HEK293 (cell line): Measurements from ENCODE around the gene C1QL4.

Source experiments
- CTCF ChIA-PET: fragments of 350-600 bp; formaldehyde crosslinking; extraction: SDS; loops from one replicate; lab custom pipeline; 2021; ENCODE audit warnings: antibody characterized with exemption; lab: Yijun Ruan, JAX
- POLR2A ChIA-PET: fragments of 300-600 bp; formaldehyde crosslinking; extraction: SDS; loops from one replicate; lab custom pipeline; 2020; ENCODE audit warnings: antibody characterized with exemption, inconsistent platforms; lab: Yijun Ruan, JAX
- H3K27ac ChIP-seq: fragments of 200-500 bp; sonication (Bioruptor generic); 2 replicates; pipeline ENCODE4 v1.5.1; 2014; ENCODE audit warnings: low read depth, low read length, control low read depth, inconsistent platforms; ENCODE audit errors: extremely low read depth
- H3K36me3 ChIP-seq, 2 experiments: fragments of 200-500 bp in 1 of 2; sonication (Bioruptor generic) in 1 of 2; 1 replicate in 1 of 2; 2 replicates in 1 of 2; pipeline ENCODE4 v1.5.1; 2014 to 2017; ENCODE audit warnings: inconsistent platforms in 2 of 2, low read length in 2 of 2; ENCODE audit not compliant: control insufficient read depth in 2 of 2, insufficient read depth in 1 of 2
- H3K4me1 ChIP-seq: fragments of 200-500 bp; sonication (Bioruptor generic); 2 replicates; pipeline ENCODE4 v1.5.1; 2014; ENCODE audit warnings: mild to moderate bottlenecking, low read length, inconsistent platforms; ENCODE audit not compliant: control insufficient read depth, insufficient read depth
- H3K4me3 ChIP-seq: 2 replicates; pipeline ENCODE4 v1.5.1; 2011; ENCODE audit warnings: low read depth, mild to moderate bottlenecking, control low read depth, low read length, moderate library complexity
- H3K9me3 ChIP-seq: fragments of 200-500 bp; sonication (Bioruptor generic); 2 replicates; pipeline ENCODE4 v1.5.1; 2014; ENCODE audit warnings: low read depth, low read length, inconsistent platforms; ENCODE audit not compliant: control insufficient read depth, insufficient read depth
- BCL11A ChIP-seq: fragments of 450-650 bp; formaldehyde crosslinking; IDR thresholded peaks from 2 replicates; pipeline ENCODE4 v1.5.1; 2016; ENCODE audit warnings: low read depth, missing biosample characterization, missing genetic modification characterization
- GLIS1 ChIP-seq: fragments of 450-650 bp; formaldehyde crosslinking; IDR thresholded peaks from 2 replicates; pipeline ENCODE4 v1.5.1; 2016; ENCODE audit warnings: missing biosample characterization, missing genetic modification characterization
- PRDM1 ChIP-seq: fragments of 450-650 bp; formaldehyde crosslinking; IDR thresholded peaks from 2 replicates; pipeline ENCODE4; 2016; ENCODE audit warnings: missing biosample characterization, missing genetic modification characterization
- ZIC2 ChIP-seq: fragments of 450-650 bp; formaldehyde crosslinking; IDR thresholded peaks from 2 replicates; pipeline ENCODE4 v1.5.1; 2016; ENCODE audit warnings: missing biosample characterization, missing genetic modification characterization
- ZNF157 ChIP-seq: fragments of 450-650 bp; formaldehyde crosslinking; IDR thresholded peaks from 2 replicates; pipeline ENCODE4 v1.5.1; 2016; ENCODE audit warnings: missing biosample characterization, missing genetic modification characterization
- ZNF184 ChIP-seq: fragments of 450-650 bp; IDR thresholded peaks from 2 replicates; pipeline ENCODE4 v1.5.1; 2018; ENCODE audit warnings: missing biosample characterization, mild to moderate bottlenecking, missing genetic modification characterization
- ZNF202 ChIP-seq: fragments of 450-650 bp; formaldehyde crosslinking; IDR thresholded peaks from 2 replicates; pipeline ENCODE4 v1.5.1; 2016; ENCODE audit warnings: missing biosample characterization, missing genetic modification characterization, borderline replicate concordance
- ZNF366 ChIP-seq: fragments of 450-650 bp; formaldehyde crosslinking; conservative IDR thresholded peaks from 2 replicates; pipeline ENCODE4 v1.5.1; 2016; ENCODE audit warnings: missing biosample characterization, missing genetic modification characterization
- ZNF391 ChIP-seq: fragments of 450-650 bp; formaldehyde crosslinking; IDR thresholded peaks from 2 replicates; pipeline ENCODE4 v1.5.1; 2016; ENCODE audit warnings: low read depth, missing biosample characterization, missing genetic modification characterization, borderline replicate concordance
- ZNF48 ChIP-seq: fragments of 450-650 bp; formaldehyde crosslinking; IDR thresholded peaks from 2 replicates; pipeline ENCODE4 v1.5.1; 2016; ENCODE audit warnings: missing biosample characterization, missing genetic modification characterization
- TF ChIP-seq, protein P1 (sequence below): fragments of 450-650 bp; formaldehyde crosslinking; IDR thresholded peaks from 2 replicates; pipeline ENCODE4 v1.5.1; 2016; ENCODE audit warnings: missing biosample characterization, missing genetic modification characterization
- TF ChIP-seq, protein P2 (sequence below): fragments of 450-650 bp; formaldehyde crosslinking; IDR thresholded peaks from 2 replicates; pipeline ENCODE4 v1.5.1; 2016; ENCODE audit warnings: missing biosample characterization, missing genetic modification characterization
- TF ChIP-seq, protein P3 (sequence below): fragments of 450-650 bp; formaldehyde crosslinking; IDR thresholded peaks from 2 replicates; pipeline ENCODE4 v1.5.1; 2016; ENCODE audit warnings: missing biosample characterization, missing genetic modification characterization
- TF ChIP-seq, protein P4 (sequence below): fragments of 450-650 bp; formaldehyde crosslinking; IDR thresholded peaks from 2 replicates; pipeline ENCODE4 v1.5.1; 2016; ENCODE audit warnings: missing biosample characterization, missing genetic modification characterization
- TF ChIP-seq, protein P5 (sequence below): fragments of 450-650 bp; formaldehyde crosslinking; IDR thresholded peaks from 2 replicates; pipeline ENCODE4 v1.5.1; 2016; ENCODE audit warnings: missing biosample characterization, missing genetic modification characterization

The C1QL4 gene

DNA sequence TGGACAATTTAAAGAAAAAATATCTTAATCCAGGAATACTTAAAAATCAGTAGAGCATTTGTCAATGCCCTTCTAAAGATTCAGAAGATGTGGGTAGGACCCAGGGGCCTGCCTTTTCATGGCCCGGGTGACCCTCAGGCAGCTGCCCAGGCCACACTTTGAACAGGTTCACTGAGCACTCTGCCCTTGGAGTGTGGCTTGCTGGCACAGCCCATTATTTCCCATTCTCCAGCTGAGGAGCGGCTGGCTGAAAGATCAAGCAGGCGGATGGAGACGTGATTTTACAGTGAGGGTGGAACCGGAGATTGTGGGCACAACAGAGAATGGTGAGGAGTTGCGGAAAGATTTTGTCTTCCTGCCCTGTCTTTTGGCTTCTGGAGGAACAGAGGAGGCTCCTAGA lies 49.1 kb downstream of the C1QL4 start:
- CTCF ChIA-PET: interaction anchor here (0.5 to 10.2 kb wide), 24 partner anchors 7 to 376 kb away, joined by 3 to 208 read pairs (median 12); partner anchors contain the start of genes C1QL4, DNAJC22, PRPH and TROAP
- Histone ChIP-seq H3K9me3 (no peaks in the 10 kb centered on the region), H3K4me1 (no peaks in the 10 kb centered on the region), H3K4me3 (no peak overlapping the region), H3K27ac (no peak overlapping the region), H3K36me3 (peaks cover 0 to 3% of the 10 kb centered on the region in 2 experiments; a peak in 1 of 3 replicates)
- POLR2A ChIA-PET: interaction anchor here (1.2 to 1.9 kb wide), 4 partner anchors 9 to 71 kb away, joined by 4 to 18 read pairs (median 10); partner anchors contain the start of gene TROAP
- no peak for TF ChIP-seq ZIC2 (tag by site-specific recombination)
- TF ChIP-seq ZNF48 (tag by site-specific recombination): no peak
- no peak for TF ChIP-seq ZNF202 (tag by site-specific recombination)
- TF ChIP-seq, protein P1, sequence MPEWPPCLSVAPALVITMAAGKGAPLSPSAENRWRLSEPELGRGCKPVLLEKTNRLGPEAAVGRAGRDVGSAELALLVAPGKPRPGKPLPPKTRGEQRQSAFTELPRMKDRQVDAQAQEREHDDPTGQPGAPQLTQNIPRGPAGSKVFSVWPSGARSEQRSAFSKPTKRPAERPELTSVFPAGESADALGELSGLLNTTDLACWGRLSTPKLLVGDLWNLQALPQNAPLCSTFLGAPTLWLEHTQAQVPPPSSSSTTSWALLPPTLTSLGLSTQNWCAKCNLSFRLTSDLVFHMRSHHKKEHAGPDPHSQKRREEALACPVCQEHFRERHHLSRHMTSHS: no peak
- TF ChIP-seq, protein P2, sequence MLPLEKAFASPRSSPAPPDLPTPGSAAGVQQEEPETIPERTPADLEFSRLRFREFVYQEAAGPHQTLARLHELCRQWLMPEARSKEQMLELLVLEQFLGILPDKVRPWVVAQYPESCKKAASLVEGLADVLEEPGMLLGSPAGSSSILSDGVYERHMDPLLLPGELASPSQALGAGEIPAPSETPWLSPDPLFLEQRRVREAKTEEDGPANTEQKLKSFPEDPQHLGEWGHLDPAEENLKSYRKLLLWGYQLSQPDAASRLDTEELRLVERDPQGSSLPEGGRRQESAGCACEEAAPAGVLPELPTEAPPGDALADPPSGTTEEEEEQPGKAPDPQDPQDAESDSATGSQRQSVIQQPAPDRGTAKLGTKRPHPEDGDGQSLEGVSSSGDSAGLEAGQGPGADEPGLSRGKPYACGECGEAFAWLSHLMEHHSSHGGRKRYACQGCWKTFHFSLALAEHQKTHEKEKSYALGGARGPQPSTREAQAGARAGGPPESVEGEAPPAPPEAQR (tag by site-specific recombination): no peak
- TF ChIP-seq BCL11A (tag by site-specific recombination): no peak
- no peak for TF ChIP-seq ZNF184 (tag by site-specific recombination)
- TF ChIP-seq ZNF366 (tag by site-specific recombination): no peak

DNA sequence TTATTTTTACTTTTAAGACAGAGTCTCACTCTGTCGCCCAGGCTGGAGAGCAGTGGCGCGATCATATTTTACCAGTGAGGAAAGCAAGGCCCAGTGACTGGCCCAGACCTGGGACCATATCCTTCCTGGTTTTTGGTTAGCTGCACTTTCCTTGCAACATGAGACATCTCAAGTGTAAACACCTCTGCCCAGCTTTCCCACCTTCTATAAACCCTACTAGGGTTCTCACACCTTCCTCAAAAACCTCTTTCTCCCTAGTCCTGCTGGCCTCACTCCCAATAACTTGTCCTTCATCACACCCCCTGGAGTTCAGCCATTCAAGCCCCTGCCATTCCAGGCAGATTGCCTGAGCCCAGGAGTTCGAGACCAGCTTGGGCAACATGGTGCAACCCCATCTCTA lies 52.3 kb downstream of the C1QL4 start:
- CTCF ChIA-PET: interaction anchor here (0.6 to 8.9 kb wide), 13 partner anchors 9 to 477 kb away, joined by 3 to 208 read pairs (median 4); partner anchors contain the start of genes DNAJC22 and PRPH
- H3K9me3 ChIP-seq: no peaks in the 10 kb centered on the region

More for the DNA sequence above, 52.3 kb downstream of the C1QL4 start:
- peaks cover under 1% of the 10 kb centered on the region; the same call in 1 of the 2 replicates for H3K4me1 ChIP-seq
- H3K4me3 ChIP-seq: no peak overlapping the region
- TF ChIP-seq, protein P3, sequence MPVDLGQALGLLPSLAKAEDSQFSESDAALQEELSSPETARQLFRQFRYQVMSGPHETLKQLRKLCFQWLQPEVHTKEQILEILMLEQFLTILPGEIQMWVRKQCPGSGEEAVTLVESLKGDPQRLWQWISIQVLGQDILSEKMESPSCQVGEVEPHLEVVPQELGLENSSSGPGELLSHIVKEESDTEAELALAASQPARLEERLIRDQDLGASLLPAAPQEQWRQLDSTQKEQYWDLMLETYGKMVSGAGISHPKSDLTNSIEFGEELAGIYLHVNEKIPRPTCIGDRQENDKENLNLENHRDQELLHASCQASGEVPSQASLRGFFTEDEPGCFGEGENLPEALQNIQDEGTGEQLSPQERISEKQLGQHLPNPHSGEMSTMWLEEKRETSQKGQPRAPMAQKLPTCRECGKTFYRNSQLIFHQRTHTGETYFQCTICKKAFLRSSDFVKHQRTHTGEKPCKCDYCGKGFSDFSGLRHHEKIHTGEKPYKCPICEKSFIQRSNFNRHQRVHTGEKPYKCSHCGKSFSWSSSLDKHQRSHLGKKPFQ: peak; percentile 94
- TF ChIP-seq, protein P4, sequence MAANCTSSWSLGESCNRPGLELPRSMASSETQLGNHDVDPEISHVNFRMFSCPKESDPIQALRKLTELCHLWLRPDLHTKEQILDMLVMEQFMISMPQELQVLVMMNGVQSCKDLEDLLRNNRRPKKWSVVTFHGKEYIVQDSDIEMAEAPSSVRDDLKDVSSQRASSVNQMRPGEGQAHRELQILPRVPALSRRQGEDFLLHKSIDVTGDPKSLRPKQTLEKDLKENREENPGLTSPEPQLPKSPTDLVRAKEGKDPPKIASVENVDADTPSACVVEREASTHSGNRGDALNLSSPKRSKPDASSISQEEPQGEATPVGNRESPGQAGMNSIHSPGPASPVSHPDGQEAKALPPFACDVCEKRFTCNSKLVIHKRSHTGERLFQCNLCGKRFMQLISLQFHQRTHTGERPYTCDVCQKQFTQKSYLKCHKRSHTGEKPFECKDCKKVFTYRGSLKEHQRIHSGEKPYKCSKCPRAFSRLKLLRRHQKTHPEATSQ (tag by site-specific recombination): no peak
- TF ChIP-seq ZNF391 (tag by site-specific recombination) (no peak), GLIS1 (tag by site-specific recombination) (peak; percentile 48; the same call in 1 of the 2 replicates), ZNF157 (no peak), PRDM1 (tag by site-specific recombination) (peak; percentile 78)
- TF ChIP-seq, protein P5, sequence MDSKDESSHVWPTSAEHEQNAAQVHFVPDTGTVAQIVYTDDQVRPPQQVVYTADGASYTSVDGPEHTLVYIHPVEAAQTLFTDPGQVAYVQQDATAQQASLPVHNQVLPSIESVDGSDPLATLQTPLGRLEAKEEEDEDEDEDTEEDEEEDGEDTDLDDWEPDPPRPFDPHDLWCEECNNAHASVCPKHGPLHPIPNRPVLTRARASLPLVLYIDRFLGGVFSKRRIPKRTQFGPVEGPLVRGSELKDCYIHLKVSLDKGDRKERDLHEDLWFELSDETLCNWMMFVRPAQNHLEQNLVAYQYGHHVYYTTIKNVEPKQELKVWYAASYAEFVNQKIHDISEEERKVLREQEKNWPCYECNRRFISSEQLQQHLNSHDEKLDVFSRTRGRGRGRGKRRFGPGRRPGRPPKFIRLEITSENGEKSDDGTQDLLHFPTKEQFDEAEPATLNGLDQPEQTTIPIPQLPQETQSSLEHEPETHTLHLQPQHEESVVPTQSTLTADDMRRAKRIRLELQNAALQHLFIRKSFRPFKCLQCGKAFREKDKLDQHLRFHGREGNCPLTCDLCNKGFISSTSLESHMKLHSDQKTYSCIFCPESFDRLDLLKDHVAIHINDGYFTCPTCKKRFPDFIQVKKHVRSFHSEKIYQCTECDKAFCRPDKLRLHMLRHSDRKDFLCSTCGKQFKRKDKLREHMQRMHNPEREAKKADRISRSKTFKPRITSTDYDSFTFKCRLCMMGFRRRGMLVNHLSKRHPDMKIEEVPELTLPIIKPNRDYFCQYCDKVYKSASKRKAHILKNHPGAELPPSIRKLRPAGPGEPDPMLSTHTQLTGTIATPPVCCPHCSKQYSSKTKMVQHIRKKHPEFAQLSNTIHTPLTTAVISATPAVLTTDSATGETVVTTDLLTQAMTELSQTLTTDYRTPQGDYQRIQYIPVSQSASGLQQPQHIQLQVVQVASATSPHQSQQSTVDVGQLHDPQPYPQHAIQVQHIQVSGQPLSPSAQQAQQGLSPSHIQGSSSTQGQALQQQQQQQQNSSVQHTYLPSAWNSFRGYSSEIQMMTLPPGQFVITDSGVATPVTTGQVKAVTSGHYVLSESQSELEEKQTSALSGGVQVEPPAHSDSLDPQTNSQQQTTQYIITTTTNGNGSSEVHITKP (tag by site-specific recombination): 0 out of 2 replicates have a peak, but pooled peaks have one; percentile 28
- peaks cover 0 to 3% of the 10 kb centered on the region in 2 experiments; a peak in 1 of 3 replicates for H3K36me3 ChIP-seq
- POLR2A ChIA-PET: interaction anchor here (1.0 kb wide), 1 partner anchor 63 kb away, joined by 3 read pairs; no protein-coding TSS in a partner anchor
- H3K27ac ChIP-seq: no peak overlapping the region; the same call in 1 of the 2 replicates
